Ovary (tissue), 3 donors: ENCODE results near the gene POMZP3.
"Not testable (repeated sequence)": the region's sequence is repeated elsewhere in the genome, so short reads cannot be mapped to it uniquely, and the experiment has no call there.

ENCODE experiments used
- CTCF ChIP-seq, 3 donors: fragments of 450-650 bp in 2 of 3; fragments of 200-600 bp in 1 of 3; IDR thresholded peaks; one replicate each; pipeline versions ENCODE4 v1.5.1 to v1.8.0; 2016 to 2022; ENCODE audit warnings: antibody characterized with exemption in 3 of 3, mild to moderate bottlenecking in 1 of 3
- EP300 ChIP-seq: sonication (generic); formaldehyde crosslinking; IDR thresholded peaks from one replicate; pipeline ENCODE4 v1.6.1; 2017; ENCODE audit warnings: antibody characterized with exemption
- donor health status: DM: no; HTN: no; CAD: no.

DNA sequence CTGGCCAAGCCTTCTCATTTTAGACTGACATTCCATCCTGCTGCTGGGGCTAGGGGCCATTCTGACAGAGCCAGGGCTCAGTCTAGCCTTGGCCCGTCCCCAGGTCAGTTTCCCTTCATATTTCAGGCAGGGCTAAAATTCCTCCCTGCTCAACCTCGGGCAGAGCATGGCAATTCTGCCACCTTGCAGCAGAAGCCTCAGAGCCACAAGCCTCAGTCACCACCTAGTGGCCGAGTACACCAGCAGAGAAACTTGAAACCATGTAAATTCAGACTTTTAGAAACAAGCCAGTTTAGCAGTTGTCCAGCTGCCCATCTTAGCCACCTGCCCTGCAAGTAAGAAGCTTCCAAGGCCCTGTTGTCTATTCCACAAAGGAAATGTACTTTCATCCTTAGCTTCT lies 13.3 kb downstream of the POMZP3 start:
- not testable (repeated sequence) for TF ChIP-seq EP300; CTCF (IDR thresholded peaks at IDR 0.05)
